Measurements from ENCODE around the gene ATXN7L2.

ATXN7L2 gene

DNA sequence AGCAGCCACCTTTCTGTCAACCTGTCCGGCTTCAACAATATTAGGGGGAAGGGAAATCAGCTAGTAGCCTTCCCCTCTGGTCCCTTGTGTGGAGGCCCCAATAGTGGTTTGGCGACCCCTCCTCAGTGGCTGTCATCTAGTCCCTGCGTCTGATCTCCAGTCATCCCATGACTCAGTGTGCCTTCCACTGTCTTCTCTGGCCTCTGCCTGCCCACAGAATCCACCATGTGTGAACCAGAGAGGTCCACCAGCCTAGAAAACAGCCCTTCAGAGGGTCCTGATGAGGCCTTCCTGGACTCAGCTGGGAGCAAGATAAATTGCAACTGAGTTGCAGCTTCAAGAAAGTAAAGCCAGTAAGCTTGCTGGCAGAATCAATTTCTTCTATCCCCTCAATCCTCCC lies 3.8 kb upstream of the ATXN7L2 start:
- in situ Hi-C loops (cut with HindIII; ENCODE audit: low pct_unique_long_range_greater_than_20kb, low sequenced_read_pairs), result no loop called here
- no peak for TF ChIP-seq JUND (IDR thresholded peaks at IDR 0.05; ENCODE audit: low read depth)

DNA sequence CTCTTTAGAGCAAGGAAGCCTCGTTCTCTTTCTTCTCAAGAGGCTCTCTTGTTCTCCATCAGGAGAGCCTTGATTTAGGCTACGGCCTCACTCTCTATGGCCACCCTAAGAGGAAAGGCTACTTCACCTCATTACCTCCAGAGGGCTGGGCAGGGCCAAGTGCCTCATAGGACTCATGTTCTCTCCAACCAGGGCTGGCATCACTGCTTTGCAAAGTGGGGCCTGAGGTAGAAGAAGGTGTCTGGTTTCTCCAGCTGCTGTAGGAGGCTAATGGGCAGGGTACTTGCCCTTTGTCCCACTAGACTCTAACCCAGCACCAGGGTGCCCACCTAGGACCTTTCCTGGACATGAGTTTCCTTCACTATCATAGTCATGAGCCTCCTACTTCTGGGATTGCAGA lies 2.1 kb upstream of the ATXN7L2 start:
- no peak for DNase-seq (ENCODE audit: low read depth in 1 of 2, low spot score in 1 of 2)
- TF ChIP-seq JUND (IDR thresholded peaks at IDR 0.05; ENCODE audit: low read depth), result no peak
- in situ Hi-C loops (cut with HindIII; ENCODE audit: low pct_unique_long_range_greater_than_20kb, low sequenced_read_pairs), result no loop called here

More for the DNA sequence above, 3.8 kb upstream of the ATXN7L2 start:
- DNase-seq (ENCODE audit: low read depth in 1 of 2, low spot score in 1 of 2), result no peak

- DNase-seq (ENCODE audit: low read depth in 1 of 2, low spot score in 1 of 2), result no peak
- no peak for TF ChIP-seq JUND (IDR thresholded peaks at IDR 0.05; ENCODE audit: low read depth)
These were observed 1.5 kb upstream of the ATXN7L2 start for GRCh38 chr1:109482242-109482641.

GRCh38 chr1:109482791-109483671 lies 674 bp upstream of the ATXN7L2 start:
- TF ChIP-seq JUND (IDR thresholded peaks at IDR 0.05; ENCODE audit: low read depth), result no peak
- no peak for DNase-seq (ENCODE audit: low read depth in 1 of 2, low spot score in 1 of 2)
- in situ Hi-C loops (cut with HindIII; ENCODE audit: low pct_unique_long_range_greater_than_20kb, low sequenced_read_pairs), result no loop called here

More at GRCh38 chr1:109482242-109482641, 1.5 kb upstream of the ATXN7L2 start:
- in situ Hi-C loops (cut with HindIII; ENCODE audit: low pct_unique_long_range_greater_than_20kb, low sequenced_read_pairs), result no loop called here

DNA sequence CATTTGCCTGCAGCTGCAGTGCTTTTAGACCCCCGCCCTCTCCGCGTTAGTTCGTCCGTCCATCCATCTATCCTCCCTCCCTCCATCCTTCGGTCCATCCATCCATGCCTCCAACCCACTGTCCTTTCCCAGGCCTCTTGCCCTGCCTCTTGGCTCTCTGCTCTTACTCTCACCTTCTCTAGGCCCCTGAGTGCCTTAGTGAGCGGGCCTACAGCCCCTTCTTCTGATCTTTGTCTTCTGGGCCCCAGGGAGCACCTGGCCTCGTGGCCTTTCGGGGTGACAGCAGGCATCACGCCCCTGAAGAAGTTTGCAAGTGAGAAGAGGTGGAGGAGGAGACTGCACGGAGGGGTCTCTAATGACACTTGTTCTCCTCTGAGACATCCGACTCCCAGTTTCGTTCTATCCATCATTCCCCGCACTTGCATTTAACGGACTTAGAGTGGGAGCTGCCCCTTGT lies 842 bp downstream of the ATXN7L2 start:
- no peak for DNase-seq (ENCODE audit: low read depth in 1 of 2, low spot score in 1 of 2)
- in situ Hi-C loops (cut with HindIII; ENCODE audit: low pct_unique_long_range_greater_than_20kb, low sequenced_read_pairs), result no loop called here
- TF ChIP-seq JUND (IDR thresholded peaks at IDR 0.05; ENCODE audit: low read depth), result no peak

DNA sequence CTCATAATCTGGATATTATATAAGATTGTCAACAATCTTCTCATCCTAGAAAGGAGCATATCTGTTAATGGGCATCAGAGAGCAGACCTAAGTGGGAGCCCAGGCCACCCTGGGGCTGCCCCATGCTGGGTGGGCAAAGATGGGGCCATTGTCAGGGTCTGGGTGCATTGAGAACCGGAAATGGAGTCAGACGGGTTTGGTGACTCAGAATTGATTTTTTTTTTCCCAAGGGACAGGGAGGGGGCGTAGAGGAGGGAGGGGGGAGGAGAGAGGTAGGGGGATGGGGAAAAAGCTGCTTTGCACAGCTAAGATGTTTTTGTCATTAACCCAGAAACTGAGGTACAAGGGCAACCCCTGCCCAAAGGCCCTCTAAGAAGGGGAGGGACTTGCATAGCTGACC lies 1.3 kb downstream of the ATXN7L2 start:
- TF ChIP-seq JUND (IDR thresholded peaks at IDR 0.05; ENCODE audit: low read depth), result no peak
- DNase-seq (ENCODE audit: low read depth in 1 of 2, low spot score in 1 of 2), result no peak
- in situ Hi-C loops (cut with HindIII; ENCODE audit: low pct_unique_long_range_greater_than_20kb, low sequenced_read_pairs), result no loop called here

DNA sequence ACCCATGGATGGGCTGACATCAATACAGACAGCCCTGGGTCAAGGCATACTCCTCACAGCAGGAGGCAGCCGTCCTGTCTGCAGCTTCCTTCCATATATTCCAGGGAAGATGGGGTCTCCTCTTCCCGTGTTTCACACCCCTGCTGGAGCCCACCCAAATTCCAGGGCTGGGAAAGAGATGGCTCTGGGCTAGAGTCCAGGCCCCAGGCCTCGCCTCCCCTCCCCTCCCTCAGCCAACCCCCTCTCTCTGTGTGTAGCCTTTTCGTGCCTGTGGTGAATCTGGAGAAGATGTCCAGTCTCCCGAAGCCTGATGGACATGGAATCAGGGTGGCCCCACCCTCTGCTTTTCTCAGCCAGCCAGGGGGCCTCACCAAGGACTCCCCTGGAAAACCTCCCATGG lies 3.6 kb downstream of the ATXN7L2 start:
- no peak for TF ChIP-seq JUND (IDR thresholded peaks at IDR 0.05; ENCODE audit: low read depth)
- in situ Hi-C loops (cut with HindIII; ENCODE audit: low pct_unique_long_range_greater_than_20kb, low sequenced_read_pairs), result no loop called here

DNA sequence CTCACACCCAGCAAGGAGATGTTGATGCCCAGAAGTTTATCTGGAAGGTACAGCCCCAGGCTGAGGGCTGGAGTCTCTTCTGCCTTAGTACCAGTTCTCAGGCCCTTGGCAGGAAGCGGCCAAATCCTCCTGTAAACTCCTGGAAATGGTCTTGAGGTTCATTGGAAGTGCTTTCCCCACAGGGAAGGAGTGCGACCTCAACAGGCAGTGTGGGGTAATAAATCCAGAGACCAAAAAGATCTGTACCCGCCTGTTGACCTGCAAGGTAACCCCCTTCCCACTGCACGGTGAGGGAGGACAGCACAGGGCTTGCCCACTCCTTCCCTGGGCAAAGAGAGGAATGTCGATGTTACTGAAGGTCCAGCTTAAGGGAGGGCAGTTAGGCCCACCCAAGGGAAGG lies 4.5 kb downstream of the ATXN7L2 start:
- TF ChIP-seq JUND (IDR thresholded peaks at IDR 0.05; ENCODE audit: low read depth), result no peak
- no peak for DNase-seq (ENCODE audit: low read depth in 1 of 2, low spot score in 1 of 2)
- in situ Hi-C loops (cut with HindIII; ENCODE audit: low pct_unique_long_range_greater_than_20kb, low sequenced_read_pairs), result no loop called here

More for the DNA sequence above, 3.6 kb downstream of the ATXN7L2 start:
- DNase-seq (ENCODE audit: low read depth in 1 of 2, low spot score in 1 of 2), result no peak

- no peak for DNase-seq (ENCODE audit: low read depth in 1 of 2, low spot score in 1 of 2)
- no peak for TF ChIP-seq JUND (IDR thresholded peaks at IDR 0.05; ENCODE audit: low read depth)
- in situ Hi-C loops (cut with HindIII; ENCODE audit: low pct_unique_long_range_greater_than_20kb, low sequenced_read_pairs), result no loop called here
These were observed 5.0 kb downstream of the ATXN7L2 start for GRCh38 chr1:109488696-109489095.

GRCh38 chr1:109490029-109490933 lies 6.6 kb downstream of the ATXN7L2 start:
- peak; percentile 58 to 74 for DNase-seq (ENCODE audit: low read depth in 1 of 2, low spot score in 1 of 2)
- in situ Hi-C loops (cut with HindIII; ENCODE audit: low pct_unique_long_range_greater_than_20kb, low sequenced_read_pairs), result no loop called here
- TF ChIP-seq JUND (IDR thresholded peaks at IDR 0.05; ENCODE audit: low read depth), result no peak

GRCh38 chr1:109490934-109491302 lies 7.2 kb downstream of the ATXN7L2 start:
- in situ Hi-C loops (cut with HindIII; ENCODE audit: low pct_unique_long_range_greater_than_20kb, low sequenced_read_pairs), result no loop called here
- TF ChIP-seq JUND (IDR thresholded peaks at IDR 0.05; ENCODE audit: low read depth), result no peak
- no peak for DNase-seq (ENCODE audit: low read depth in 1 of 2, low spot score in 1 of 2)

- in situ Hi-C loops (cut with HindIII; ENCODE audit: low pct_unique_long_range_greater_than_20kb, low sequenced_read_pairs), result no loop called here
- no peak for TF ChIP-seq JUND (IDR thresholded peaks at IDR 0.05; ENCODE audit: low read depth)
- DNase-seq (ENCODE audit: low read depth in 1 of 2, low spot score in 1 of 2), result no peak
These were observed 7.7 kb downstream of the ATXN7L2 start for GRCh38 chr1:109491372-109491771.

- in situ Hi-C loops (cut with HindIII; ENCODE audit: low pct_unique_long_range_greater_than_20kb, low sequenced_read_pairs), result no loop called here
- no peak for TF ChIP-seq JUND (IDR thresholded peaks at IDR 0.05; ENCODE audit: low read depth)
- DNase-seq (ENCODE audit: low read depth in 1 of 2, low spot score in 1 of 2), result no peak
These were observed 9.1 kb downstream of the ATXN7L2 start for GRCh38 chr1:109492779-109493178.

All from T47D (cell line).